Thyroid gland (tissue), 4 donors: ENCODE results near the gene MRPL23. TPM values are rescaled to one million over a fixed set of nuclear protein-coding genes. Genes with fewer than 3 reads are reported as not detected.

Experiments
- DNase-seq, 2 donors: peaks; one replicate each; pipeline ENCODE4 v3.0.0-alpha.2; 2019
- H3K27ac ChIP-seq, 3 donors: fragments of 200-600 bp; sonication (generic); 1 replicate in 2 of 3; 2 replicates in 1 of 3; pipeline ENCODE4 v1.5.1; 2016 to 2019; ENCODE audit warnings: mild to moderate bottlenecking in 1 of 3, moderate library complexity in 1 of 3
- H3K27me3 ChIP-seq: fragments of 200-600 bp; sonication (generic); one replicate; pipeline ENCODE4 v1.5.1; 2019
- H3K36me3 ChIP-seq, 2 donors: fragments of 200-600 bp; sonication (generic); one replicate each; pipeline ENCODE4 v1.5.1; 2016 to 2019
- H3K4me1 ChIP-seq, 2 donors: fragments of 200-600 bp; sonication (generic); one replicate each; pipeline ENCODE4 v1.5.1; 2017 to 2019
- H3K4me3 ChIP-seq, 3 donors: fragments of 200-600 bp; sonication (generic); replicated peaks in 1 of 3; 1 replicate in 2 of 3; 2 replicates in 1 of 3; pipeline ENCODE4 v1.5.1; 2016; ENCODE audit warnings: mild to moderate bottlenecking in 1 of 3
- H3K9me3 ChIP-seq: fragments of 200-600 bp; sonication (generic); one replicate; pipeline ENCODE4 v1.5.1; 2017
- CTCF ChIP-seq, 6 experiments: fragments of 200-600 bp in 3 of 6; fragments of 450-650 bp in 3 of 6; sonication (generic) in 3 of 6; IDR thresholded peaks; one replicate each; pipeline ENCODE4 v1.5.1; 2016 to 2019; ENCODE audit warnings: antibody characterized with exemption in 6 of 6, mild to moderate bottlenecking in 2 of 6, inconsistent platforms in 1 of 6, moderate library complexity in 1 of 6
- POLR2A ChIP-seq, 2 donors: fragments of 450-650 bp; IDR thresholded peaks; one replicate each; pipeline ENCODE4 v1.6.1; 2017; ENCODE audit warnings: antibody characterized with exemption in 2 of 2, mild to moderate bottlenecking in 2 of 2, moderate library complexity in 1 of 2
- WGBS, 2 donors: methylation state at CpG; one replicate each; pipeline ENCODE4 v1.1.5; 2017; 5-methylcytosine and 5-hydroxymethylcytosine counted together
- intact Hi-C: fragments of 100-400 bp; cut with DNase I; formaldehyde crosslinking; loops from one replicate; pipeline ENCODE4 v1.15.1; 2023
- total RNA-seq, 4 donors: library from RNA; depleted of rRNA; stranded (reverse); fragments of >200 nt; gene quantifications; one replicate each; pipeline ENCODE4 v1.2.3, GENCODE V29; 2016

Gene MRPL23
- total RNA-seq, 4 donors from 2014 or later, result 86.9 to 241 (median 159) TPM

GRCh38 chr11:1933416-1934334 is 13.5 kb upstream of the MRPL23 start:
- Histone ChIP-seq H3K36me3 (no peaks in the 10 kb centered on the region), H3K27ac (no peak overlapping the region), H3K9me3 (no peaks in the 10 kb centered on the region), H3K4me3 (no peak overlapping the region), H3K27me3 (no peaks in the 10 kb centered on the region), H3K4me1 (no peaks in the 10 kb centered on the region)
- TF ChIP-seq CTCF (IDR thresholded peaks at IDR 0.05) (no peak), POLR2A (IDR thresholded peaks at IDR 0.05) (no peak)
- intact Hi-C loops, result loop anchor here (2.0 kb wide), 1 partner anchor 21 kb away; no protein-coding TSS in a partner anchor
- DNase-seq, result no peak
- WGBS, 2 donors, result 77 to 79% methylated on average over 18 of the region's 18 CpGs

GRCh38 chr11:1934335-1935155 is 12.6 kb upstream of the MRPL23 start:
- Histone ChIP-seq H3K27me3 (no peaks in the 10 kb centered on the region), H3K36me3 (no peaks in the 10 kb centered on the region), H3K4me3 (no peak overlapping the region), H3K27ac (no peak overlapping the region), H3K4me1 (no peaks in the 10 kb centered on the region), H3K9me3 (no peaks in the 10 kb centered on the region)
- WGBS, 2 donors, result 71 to 83% methylated on average over 12 to 20 of the region's 24 CpGs
- intact Hi-C loops, result loop anchor here (2.0 kb wide), 1 partner anchor 22 kb away; no protein-coding TSS in a partner anchor
- no peak for TF ChIP-seq POLR2A (IDR thresholded peaks at IDR 0.05)
- no peak for TF ChIP-seq CTCF (IDR thresholded peaks at IDR 0.05)
- DNase-seq, result no peak

GRCh38 chr11:1935156-1936071 is 11.7 kb upstream of the MRPL23 start:
- intact Hi-C loops, result loop anchor here (2.0 kb wide), 1 partner anchor 23 kb away; no protein-coding TSS in a partner anchor
- WGBS, 2 donors, result 86 to 90% methylated on average over 9 to 19 of the region's 33 CpGs
- Histone ChIP-seq H3K27me3 (no peaks in the 10 kb centered on the region), H3K9me3 (no peaks in the 10 kb centered on the region), H3K4me3 (no peak overlapping the region), H3K4me1 (no peaks in the 10 kb centered on the region), H3K36me3 (no peaks in the 10 kb centered on the region), H3K27ac (no peak overlapping the region)
- no peak for DNase-seq
- TF ChIP-seq POLR2A (IDR thresholded peaks at IDR 0.05), result no peak
- no peak for TF ChIP-seq CTCF (IDR thresholded peaks at IDR 0.05)

- intact Hi-C loops, result no loop called here
- Histone ChIP-seq H3K27me3 (no peaks in the 10 kb centered on the region), H3K27ac (no peak overlapping the region), H3K36me3 (no peaks in the 10 kb centered on the region), H3K4me3 (no peak overlapping the region), H3K9me3 (no peaks in the 10 kb centered on the region), H3K4me1 (no peaks in the 10 kb centered on the region)
- TF ChIP-seq POLR2A (IDR thresholded peaks at IDR 0.05), result no peak
- TF ChIP-seq CTCF (IDR thresholded peaks at IDR 0.05), result no peak
- 91 to 92% methylated on average over 14 to 21 of the region's 34 CpGs for WGBS, 2 donors
- no peak for DNase-seq
Measured at GRCh38 chr11:1936072-1936780, 10.9 kb upstream of the MRPL23 start.
